Measurements from ENCODE around the gene TTC4. TPM values are rescaled to one million over a fixed set of nuclear protein-coding genes. Genes with fewer than 3 reads are reported as not detected.

TTC4 gene
- total RNA-seq, 2 experiments from 2014 or later, result 7.3 to 7.6 TPM

DNA sequence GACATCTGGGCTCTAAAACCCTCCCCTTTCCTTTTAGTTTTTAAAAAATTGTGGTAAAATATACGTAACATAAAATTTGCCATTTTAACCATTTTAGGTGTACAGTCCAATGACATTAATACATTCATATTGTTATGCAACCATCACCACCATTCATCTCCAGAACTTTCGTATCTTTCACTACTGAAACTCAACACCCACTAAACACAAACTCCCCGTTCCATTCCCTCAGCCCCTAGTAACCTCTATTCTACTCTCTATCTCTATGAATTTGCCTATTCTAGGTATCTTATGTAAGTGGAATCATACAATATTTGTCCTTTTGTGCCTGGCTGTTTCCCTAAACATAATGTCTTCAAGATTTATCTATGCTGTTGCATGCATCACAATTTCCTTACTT, 19.4 kb upstream of the TTC4 start:
- TF ChIP-seq, protein P1, sequence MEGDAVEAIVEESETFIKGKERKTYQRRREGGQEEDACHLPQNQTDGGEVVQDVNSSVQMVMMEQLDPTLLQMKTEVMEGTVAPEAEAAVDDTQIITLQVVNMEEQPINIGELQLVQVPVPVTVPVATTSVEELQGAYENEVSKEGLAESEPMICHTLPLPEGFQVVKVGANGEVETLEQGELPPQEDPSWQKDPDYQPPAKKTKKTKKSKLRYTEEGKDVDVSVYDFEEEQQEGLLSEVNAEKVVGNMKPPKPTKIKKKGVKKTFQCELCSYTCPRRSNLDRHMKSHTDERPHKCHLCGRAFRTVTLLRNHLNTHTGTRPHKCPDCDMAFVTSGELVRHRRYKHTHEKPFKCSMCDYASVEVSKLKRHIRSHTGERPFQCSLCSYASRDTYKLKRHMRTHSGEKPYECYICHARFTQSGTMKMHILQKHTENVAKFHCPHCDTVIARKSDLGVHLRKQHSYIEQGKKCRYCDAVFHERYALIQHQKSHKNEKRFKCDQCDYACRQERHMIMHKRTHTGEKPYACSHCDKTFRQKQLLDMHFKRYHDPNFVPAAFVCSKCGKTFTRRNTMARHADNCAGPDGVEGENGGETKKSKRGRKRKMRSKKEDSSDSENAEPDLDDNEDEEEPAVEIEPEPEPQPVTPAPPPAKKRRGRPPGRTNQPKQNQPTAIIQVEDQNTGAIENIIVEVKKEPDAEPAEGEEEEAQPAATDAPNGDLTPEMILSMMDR (IDR thresholded peaks at IDR 0.05), result no peak
- H3K4me1 ChIP-seq (ENCODE audit: insufficient read depth, low read length), result no peaks in the 10 kb centered on the region
- Mint-ChIP-seq H3K27ac (no peak overlapping the region), H3K27me3 (no peaks in the 10 kb centered on the region), H3K4me3 (no peak overlapping the region), H3K36me3 (ENCODE audit: low read depth) (no peaks in the 10 kb centered on the region), H3K9me3 (no peaks in the 10 kb centered on the region), H3K4me1 (ENCODE audit: low read depth) (no peaks in the 10 kb centered on the region)
- peaks cover 0 to 3% of the 10 kb centered on the region in 2 experiments for H3K27me3 ChIP-seq (ENCODE audit: control insufficient read depth in 1 of 2, insufficient read depth in 2 of 2, low read length in 2 of 2)
- ChIA-PET POLR2A (no interaction called here), CTCF (no interaction called here)
- intact Hi-C loops (cut with DNase I, micrococcal nuclease), result no loop called here
- no peak for DNase-seq
- no peaks in the 10 kb centered on the region for H3K9me3 ChIP-seq (ENCODE audit: control insufficient read depth in 1 of 2, insufficient read depth in 1 of 2, low read length in 2 of 2)
- ATAC-seq (ENCODE audit: poor library complexity), result no peak
- no peak overlapping the region for H3K4me3 ChIP-seq (ENCODE audit: low read length)
- H3K27ac ChIP-seq (ENCODE audit: low read depth in 1 of 2, low read length in 2 of 2), result no peak overlapping the region
- no peaks in the 10 kb centered on the region for H3K36me3 ChIP-seq (ENCODE audit: insufficient read depth, low read length)

DNA sequence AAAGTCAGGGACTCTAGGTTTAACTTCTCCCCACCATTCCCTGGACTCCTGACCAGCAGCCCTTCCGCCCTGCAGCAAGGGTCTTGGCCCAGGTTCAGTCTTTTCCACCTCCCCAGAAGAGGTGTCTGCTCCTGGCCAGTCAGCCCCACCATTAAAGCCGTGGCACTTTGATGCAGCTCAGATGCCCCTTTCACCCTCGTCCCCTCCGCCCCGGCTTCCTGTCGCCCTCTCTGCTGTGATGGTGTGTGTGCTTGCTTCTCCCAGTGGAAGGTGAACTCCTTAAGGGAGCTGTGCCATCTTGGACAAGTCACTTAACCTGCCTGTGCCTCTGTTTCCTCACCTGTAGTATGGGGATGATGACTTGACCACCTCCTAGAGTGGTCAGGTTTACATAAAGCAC, 17.8 kb upstream of the TTC4 start:
- Histone ChIP-seq H3K4me1 (ENCODE audit: insufficient read depth, low read length) (no peaks in the 10 kb centered on the region), H3K4me3 (ENCODE audit: low read length) (no peak overlapping the region), H3K36me3 (ENCODE audit: insufficient read depth, low read length) (no peaks in the 10 kb centered on the region), H3K27me3 (ENCODE audit: control insufficient read depth in 1 of 2, insufficient read depth in 2 of 2, low read length in 2 of 2) (peaks cover 0 to 3% of the 10 kb centered on the region in 2 experiments), H3K9me3 (ENCODE audit: control insufficient read depth in 1 of 2, insufficient read depth in 1 of 2, low read length in 2 of 2) (no peaks in the 10 kb centered on the region), H3K27ac (ENCODE audit: low read depth in 1 of 2, low read length in 2 of 2) (no peak overlapping the region)
- ChIA-PET POLR2A (no interaction called here), CTCF (no interaction called here)
- Mint-ChIP-seq H3K27ac (no peak overlapping the region), H3K4me1 (ENCODE audit: low read depth) (no peaks in the 10 kb centered on the region), H3K36me3 (ENCODE audit: low read depth) (no peaks in the 10 kb centered on the region), H3K4me3 (no peak overlapping the region), H3K9me3 (no peaks in the 10 kb centered on the region), H3K27me3 (peaks cover 4% of the 10 kb centered on the region)
- DNase-seq (no peak), ATAC-seq (ENCODE audit: poor library complexity) (no peak)
- TF ChIP-seq, protein P1 (IDR thresholded peaks at IDR 0.05), result no peak
- intact Hi-C loops (cut with DNase I, micrococcal nuclease), result no loop called here

DNA sequence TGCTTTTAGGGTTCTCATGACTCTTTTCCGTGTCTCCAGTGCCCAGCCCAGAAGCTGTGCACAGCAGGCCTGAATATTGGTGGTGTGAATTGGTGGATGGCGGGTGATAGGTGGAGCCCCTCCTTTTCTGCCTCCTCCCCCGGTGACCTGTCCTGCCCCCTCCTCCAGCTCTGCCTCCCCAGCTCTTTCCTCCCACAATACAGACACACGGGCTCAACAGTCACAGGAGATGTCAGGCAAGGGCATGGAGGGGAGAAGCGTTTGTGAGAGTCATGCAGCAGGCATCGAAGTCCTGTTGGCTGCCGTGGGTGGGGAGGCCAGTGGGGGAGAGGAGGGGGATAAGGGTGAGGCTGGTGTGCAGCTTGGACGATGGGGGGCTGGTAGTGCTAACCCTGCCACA, 17.3 kb upstream of the TTC4 start:
- no peak overlapping the region for H3K27ac Mint-ChIP-seq
- H3K4me3 ChIP-seq (ENCODE audit: low read length), result no peak overlapping the region
- intact Hi-C loops (cut with DNase I, micrococcal nuclease), result no loop called here
- no peak for DNase-seq
- peaks cover 8% of the 10 kb centered on the region for H3K27me3 Mint-ChIP-seq
- no peaks in the 10 kb centered on the region for H3K36me3 ChIP-seq (ENCODE audit: insufficient read depth, low read length)
- no peaks in the 10 kb centered on the region for H3K4me1 ChIP-seq (ENCODE audit: insufficient read depth, low read length)
- POLR2A ChIA-PET, result no interaction called here
- H3K27me3 ChIP-seq (ENCODE audit: control insufficient read depth in 1 of 2, insufficient read depth in 2 of 2, low read length in 2 of 2), result peaks cover 0 to 3% of the 10 kb centered on the region in 2 experiments
- no peaks in the 10 kb centered on the region for H3K9me3 Mint-ChIP-seq
- H3K4me1 Mint-ChIP-seq (ENCODE audit: low read depth), result no peaks in the 10 kb centered on the region
- TF ChIP-seq, protein P1 (IDR thresholded peaks at IDR 0.05), result no peak
- H3K9me3 ChIP-seq (ENCODE audit: control insufficient read depth in 1 of 2, insufficient read depth in 1 of 2, low read length in 2 of 2), result no peaks in the 10 kb centered on the region
- H3K4me3 Mint-ChIP-seq, result no peak overlapping the region
- no peaks in the 10 kb centered on the region for H3K36me3 Mint-ChIP-seq (ENCODE audit: low read depth)
- no peak for ATAC-seq (ENCODE audit: poor library complexity)
- CTCF ChIA-PET, result no interaction called here
- H3K27ac ChIP-seq (ENCODE audit: low read depth in 1 of 2, low read length in 2 of 2), result no peak overlapping the region

Data from CD4-positive, alpha-beta T cell (primary cell).